ENCODE measurements around the gene F3.

F3 gene

DNA sequence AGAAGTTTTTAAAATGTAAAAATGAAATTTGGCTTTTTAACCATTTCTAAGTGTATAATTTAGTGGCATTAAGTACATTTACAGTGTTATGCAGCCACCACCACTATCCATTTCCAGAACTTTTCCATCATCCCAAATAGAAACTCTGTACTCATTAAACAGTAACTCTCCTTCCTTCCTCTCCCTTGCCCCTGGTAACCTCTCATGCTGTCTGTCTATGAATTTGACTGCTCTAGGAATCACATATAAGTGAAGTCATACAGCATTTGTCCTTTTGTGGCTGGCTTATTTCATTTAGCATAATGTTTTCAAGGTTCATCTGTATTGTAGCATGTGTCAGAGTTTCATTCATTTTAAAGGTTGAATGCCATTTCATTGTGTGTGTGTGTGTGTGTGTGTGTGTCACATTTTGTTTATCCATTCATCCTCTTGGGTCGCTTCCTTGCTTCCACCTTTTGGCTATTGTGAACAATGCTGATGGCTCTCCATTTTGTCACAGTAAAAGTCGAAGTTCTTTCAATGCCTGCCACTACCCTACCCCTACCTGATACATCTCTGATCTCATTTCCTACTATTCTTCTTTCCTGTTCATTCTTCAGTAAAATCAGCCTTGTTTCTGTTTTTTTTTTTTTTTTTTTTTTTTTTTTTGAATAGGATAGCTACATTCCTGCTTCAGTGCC is 45.3 kb downstream of the F3 start:
- no peak for DNase-seq (ENCODE audit: low read depth)
- no peak for TF ChIP-seq CTCF (IDR thresholded peaks at IDR 0.05; ENCODE audit: low read depth, low read length, missing control alignments)
- H3K4me3 ChIP-seq (ENCODE audit: low read depth, low read length) = no peak overlapping the region

DNA sequence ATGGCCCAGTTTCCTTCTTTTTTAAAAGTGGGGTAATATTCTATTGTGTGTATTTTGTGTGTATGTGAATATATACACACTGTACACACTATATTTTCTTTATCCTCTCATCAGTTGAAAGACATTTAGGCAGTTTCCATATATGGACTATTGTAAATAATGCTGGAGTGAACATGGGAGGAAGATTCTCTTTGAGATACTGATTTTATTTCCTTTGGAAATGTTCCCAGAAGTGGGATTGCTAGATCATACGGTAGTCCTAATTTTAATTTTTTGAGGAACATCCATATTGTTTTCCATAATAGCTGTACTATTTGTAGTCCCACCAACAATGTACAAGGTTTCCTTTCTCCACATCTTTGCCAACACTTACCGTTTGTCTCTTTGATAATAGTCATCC is 51.0 kb downstream of the F3 start:
- H3K4me3 ChIP-seq (ENCODE audit: low read depth, low read length) = no peak overlapping the region
- no peak for TF ChIP-seq CTCF (IDR thresholded peaks at IDR 0.05; ENCODE audit: low read depth, low read length, missing control alignments)
- no peak for DNase-seq (ENCODE audit: low read depth)

DNA sequence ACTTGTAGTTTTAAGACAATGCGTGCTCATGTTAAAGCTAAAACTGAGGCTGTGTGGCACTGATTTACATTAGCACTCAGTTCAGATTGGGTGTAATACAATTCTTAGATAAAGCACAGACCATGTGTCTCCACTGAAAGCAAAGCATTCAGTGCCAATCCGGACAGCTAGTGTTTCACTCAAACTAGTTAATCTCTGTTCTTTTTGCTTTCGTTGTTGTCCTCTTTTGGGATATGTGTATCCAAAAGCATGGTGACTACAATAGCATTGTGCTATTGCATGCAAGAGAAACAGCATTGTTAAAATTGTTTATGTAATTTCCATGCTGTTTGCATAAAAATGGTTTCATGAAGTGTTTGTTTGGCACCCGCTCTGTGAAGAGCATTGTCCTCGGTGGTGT is 54.6 kb downstream of the F3 start:
- DNase-seq (ENCODE audit: low read depth) = no peak
- no peak for TF ChIP-seq CTCF (IDR thresholded peaks at IDR 0.05; ENCODE audit: low read depth, low read length, missing control alignments)
- H3K4me3 ChIP-seq (ENCODE audit: low read depth, low read length) = no peak overlapping the region

DNA sequence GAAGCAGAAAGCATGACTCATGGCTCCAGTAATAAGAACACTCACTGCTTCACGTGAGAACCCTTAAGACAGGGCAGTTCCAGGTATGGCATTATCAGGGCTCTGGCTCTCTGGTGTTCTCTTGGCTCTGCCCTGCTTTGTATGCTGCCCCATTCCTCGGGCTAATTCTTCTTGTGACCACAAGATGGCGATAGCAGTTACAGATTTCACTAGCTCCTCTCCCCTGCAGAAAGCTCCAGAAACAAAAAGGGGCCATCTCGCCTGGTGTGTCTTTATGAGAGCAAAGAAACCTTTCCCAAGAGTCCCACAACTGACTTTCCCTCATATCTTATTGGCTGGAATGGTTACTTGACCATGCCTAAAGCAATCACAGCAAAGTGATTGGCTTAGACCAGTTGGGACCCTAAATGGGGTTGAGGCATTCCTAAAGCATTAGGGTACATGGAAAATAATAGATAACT is 60.1 kb downstream of the F3 start:
- peak; percentile 88 for TF ChIP-seq CTCF (IDR thresholded peaks at IDR 0.05; ENCODE audit: low read depth, low read length, missing control alignments)
- DNase-seq (ENCODE audit: low read depth) = peak; percentile 31
- H3K4me3 ChIP-seq (ENCODE audit: low read depth, low read length) = no peak overlapping the region

DNA sequence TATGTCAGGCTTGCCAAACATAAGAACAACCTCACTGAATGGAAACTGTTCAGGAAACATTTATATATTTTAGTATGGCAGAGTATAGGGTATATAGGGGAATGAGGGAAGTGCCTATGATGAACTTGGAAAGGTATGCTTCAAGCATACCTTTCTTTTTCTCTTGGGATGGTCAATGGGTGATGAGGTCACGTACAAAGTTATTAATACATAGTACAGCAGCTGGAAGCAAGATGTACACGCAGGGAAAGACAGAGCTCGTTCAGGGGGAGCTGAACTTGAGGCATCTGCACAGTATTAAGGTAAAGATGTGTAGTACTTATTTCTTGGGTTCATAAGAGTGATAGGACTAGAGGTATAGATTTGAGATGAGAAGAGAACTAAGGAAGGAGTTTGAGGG is 61.9 kb downstream of the F3 start:
- TF ChIP-seq CTCF (IDR thresholded peaks at IDR 0.05; ENCODE audit: low read depth, low read length, missing control alignments) = no peak
- H3K4me3 ChIP-seq (ENCODE audit: low read depth, low read length) = no peak overlapping the region
- DNase-seq (ENCODE audit: low read depth) = no peak

All from GM12864 (cell line).